Measurements from ENCODE around the gene CASTOR1. TPM values are rescaled to one million over a fixed set of nuclear protein-coding genes. Genes with fewer than 3 reads are reported as not detected.

The CASTOR1 gene
- total RNA-seq, 2 donors from 2014 or later = 7.5 to 22.6 TPM

DNA sequence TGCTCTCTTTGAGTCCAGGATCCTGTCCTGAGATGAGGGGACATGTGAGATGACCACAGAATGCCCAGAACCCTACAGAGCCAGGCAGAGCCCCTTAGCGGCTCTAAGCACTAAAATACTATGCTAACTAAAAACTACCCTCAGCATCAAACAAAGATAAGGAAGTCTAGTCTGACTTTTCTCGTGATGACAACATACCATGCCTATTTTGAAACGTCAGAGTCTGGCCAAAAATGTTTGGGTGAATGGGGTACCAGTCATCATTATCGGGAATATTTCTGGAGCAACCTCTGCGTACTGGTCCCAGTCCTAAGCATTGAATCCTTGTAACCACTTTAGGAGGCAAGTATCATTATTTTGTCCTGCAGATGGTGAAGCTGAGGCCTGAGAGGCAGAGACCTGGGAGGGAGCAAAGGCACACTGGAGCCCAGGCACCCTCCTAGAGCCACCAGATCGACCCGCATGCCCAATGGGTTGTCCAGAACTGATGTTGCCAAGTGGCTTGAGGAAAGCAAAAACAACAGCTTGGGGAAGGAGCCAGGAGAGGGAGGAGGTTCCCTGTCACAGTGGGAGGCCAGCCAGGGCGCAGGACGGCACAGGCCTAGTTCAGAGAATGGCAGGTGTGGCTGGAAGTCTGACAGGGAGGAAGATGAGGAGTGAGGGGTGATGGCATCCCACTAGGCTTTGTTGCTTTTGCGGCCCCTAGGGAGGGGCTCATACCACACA lies 15.4 kb downstream of the CASTOR1 start:
- no peak overlapping the region for H3K4me3 ChIP-seq
- no peaks in the 10 kb centered on the region for H3K27me3 ChIP-seq (replicated peaks; ENCODE audit: insufficient read depth)
- H3K9me3 ChIP-seq = no peaks in the 10 kb centered on the region
- TF ChIP-seq, protein P1, sequence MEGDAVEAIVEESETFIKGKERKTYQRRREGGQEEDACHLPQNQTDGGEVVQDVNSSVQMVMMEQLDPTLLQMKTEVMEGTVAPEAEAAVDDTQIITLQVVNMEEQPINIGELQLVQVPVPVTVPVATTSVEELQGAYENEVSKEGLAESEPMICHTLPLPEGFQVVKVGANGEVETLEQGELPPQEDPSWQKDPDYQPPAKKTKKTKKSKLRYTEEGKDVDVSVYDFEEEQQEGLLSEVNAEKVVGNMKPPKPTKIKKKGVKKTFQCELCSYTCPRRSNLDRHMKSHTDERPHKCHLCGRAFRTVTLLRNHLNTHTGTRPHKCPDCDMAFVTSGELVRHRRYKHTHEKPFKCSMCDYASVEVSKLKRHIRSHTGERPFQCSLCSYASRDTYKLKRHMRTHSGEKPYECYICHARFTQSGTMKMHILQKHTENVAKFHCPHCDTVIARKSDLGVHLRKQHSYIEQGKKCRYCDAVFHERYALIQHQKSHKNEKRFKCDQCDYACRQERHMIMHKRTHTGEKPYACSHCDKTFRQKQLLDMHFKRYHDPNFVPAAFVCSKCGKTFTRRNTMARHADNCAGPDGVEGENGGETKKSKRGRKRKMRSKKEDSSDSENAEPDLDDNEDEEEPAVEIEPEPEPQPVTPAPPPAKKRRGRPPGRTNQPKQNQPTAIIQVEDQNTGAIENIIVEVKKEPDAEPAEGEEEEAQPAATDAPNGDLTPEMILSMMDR (IDR thresholded peaks at IDR 0.05) = no peak
- H3K36me3 ChIP-seq = no peaks in the 10 kb centered on the region
- H3K4me1 ChIP-seq (ENCODE audit: control insufficient read depth in 1 of 2, low read depth in 2 of 2) = peaks cover 14 to 21% of the 10 kb centered on the region in 2 donors
- no peak for DNase-seq (ENCODE audit: low spot score)
- ATAC-seq (ENCODE audit: insufficient number of reproducible peaks, low FRiP score, low read depth) = no peak
- no peak overlapping the region for H3K27ac ChIP-seq

DNA sequence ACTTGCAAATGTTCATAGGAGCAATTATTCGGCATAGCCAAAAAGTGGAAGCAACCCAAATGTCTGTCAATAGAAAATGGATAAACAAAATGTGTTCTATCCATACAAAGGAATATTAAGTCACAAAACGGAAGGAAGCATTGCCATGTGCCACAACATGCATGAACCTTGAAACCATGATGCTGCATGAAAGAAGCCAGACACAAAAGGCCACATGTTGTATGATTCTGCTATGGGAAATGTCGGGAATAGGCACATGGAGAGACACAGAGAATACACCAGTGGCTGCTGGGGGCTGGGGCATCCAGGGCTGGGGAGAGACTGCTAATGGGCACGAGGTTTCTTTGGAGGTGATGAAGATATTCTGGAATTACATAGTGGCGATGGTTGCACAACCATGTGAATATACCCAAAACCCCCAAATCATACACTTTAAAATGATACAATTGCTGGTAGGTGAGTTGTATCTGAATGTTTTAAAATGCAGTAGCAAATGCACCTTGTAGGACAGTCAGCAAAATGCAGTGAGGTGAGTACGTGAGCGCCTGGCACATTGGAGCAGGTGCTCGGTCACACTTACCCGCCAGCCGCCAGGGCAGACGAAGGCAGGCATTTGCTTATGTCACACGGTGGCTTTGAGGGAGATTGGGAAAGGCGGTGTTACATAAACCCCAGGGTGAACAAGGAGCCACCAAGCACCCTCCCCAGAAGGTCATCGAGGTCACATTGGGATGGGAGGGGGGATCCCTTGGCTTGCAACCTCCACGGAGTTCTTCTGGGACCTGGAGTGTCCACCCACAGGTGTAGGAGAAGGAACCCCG lies 16.3 kb downstream of the CASTOR1 start:
- Histone ChIP-seq H3K9me3 (no peaks in the 10 kb centered on the region), H3K27me3 (replicated peaks; ENCODE audit: insufficient read depth) (no peaks in the 10 kb centered on the region), H3K4me1 (ENCODE audit: control insufficient read depth in 1 of 2, low read depth in 2 of 2) (peaks cover 11 to 13% of the 10 kb centered on the region in 2 donors), H3K36me3 (no peaks in the 10 kb centered on the region), H3K27ac (no peak overlapping the region), H3K4me3 (no peak overlapping the region)
- TF ChIP-seq, protein P1 (IDR thresholded peaks at IDR 0.05) = no peak
- ATAC-seq (ENCODE audit: insufficient number of reproducible peaks, low FRiP score, low read depth) (no peak), DNase-seq (ENCODE audit: low spot score) (no peak)

DNA sequence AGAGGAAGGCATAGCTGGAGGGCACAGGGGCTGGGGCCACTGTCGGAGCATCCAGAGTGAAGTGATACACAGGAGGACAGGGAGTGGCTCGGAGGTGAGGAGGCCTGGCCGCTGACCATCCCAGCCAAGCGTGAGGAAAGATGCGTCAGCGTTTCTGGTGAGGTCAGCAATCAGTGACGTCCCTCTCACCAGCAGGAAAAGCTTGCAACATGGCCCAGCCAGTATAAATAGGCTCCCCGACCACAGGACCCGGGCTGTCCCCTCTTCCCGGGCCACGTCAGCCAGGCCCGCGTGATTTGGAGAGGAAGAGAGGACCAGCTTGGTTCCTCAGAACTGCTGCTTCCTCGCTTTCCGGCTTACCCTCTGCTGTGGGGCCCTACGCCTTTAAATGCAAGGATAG lies 18.5 kb downstream of the CASTOR1 start:
- no peak for ATAC-seq (ENCODE audit: insufficient number of reproducible peaks, low FRiP score, low read depth)
- no peaks in the 10 kb centered on the region for H3K36me3 ChIP-seq
- TF ChIP-seq, protein P1 (IDR thresholded peaks at IDR 0.05) = no peak
- no peak overlapping the region for H3K27ac ChIP-seq
- no peaks in the 10 kb centered on the region for H3K4me1 ChIP-seq (ENCODE audit: control insufficient read depth in 1 of 2, low read depth in 2 of 2)
- H3K4me3 ChIP-seq = no peak overlapping the region
- H3K27me3 ChIP-seq (replicated peaks; ENCODE audit: insufficient read depth) = no peaks in the 10 kb centered on the region
- no peaks in the 10 kb centered on the region for H3K9me3 ChIP-seq
- DNase-seq (ENCODE audit: low spot score) = no peak

DNA sequence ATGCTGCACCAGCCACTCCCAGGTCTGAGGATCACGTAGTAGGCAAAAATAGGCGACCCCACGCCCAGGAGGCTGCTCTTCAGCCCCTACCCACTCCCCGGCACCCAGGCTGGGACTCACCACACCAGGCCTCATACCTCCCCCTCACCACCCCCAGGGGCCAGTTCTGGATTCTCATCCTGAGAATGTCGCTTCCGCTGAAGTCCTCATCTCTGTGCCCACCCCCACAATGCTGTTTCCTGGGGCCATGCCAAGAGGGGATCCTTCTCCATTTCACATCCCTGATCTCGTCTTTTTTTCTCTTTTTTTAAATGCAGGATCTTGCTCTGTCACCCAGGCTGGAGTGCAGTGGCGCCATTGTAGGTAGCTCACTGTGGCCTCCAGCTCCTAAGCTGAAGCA lies 21.0 kb downstream of the CASTOR1 start:
- DNase-seq (ENCODE audit: low spot score) (no peak), ATAC-seq (ENCODE audit: insufficient number of reproducible peaks, low FRiP score, low read depth) (no peak)
- no peak overlapping the region for H3K4me3 ChIP-seq
- TF ChIP-seq, protein P1 (IDR thresholded peaks at IDR 0.05) = no peak
- no peaks in the 10 kb centered on the region for H3K36me3 ChIP-seq
- no peaks in the 10 kb centered on the region for H3K9me3 ChIP-seq
- H3K27ac ChIP-seq = no peak overlapping the region
- no peaks in the 10 kb centered on the region for H3K4me1 ChIP-seq (ENCODE audit: control insufficient read depth in 1 of 2, low read depth in 2 of 2)
- H3K27me3 ChIP-seq (replicated peaks; ENCODE audit: insufficient read depth) = no peaks in the 10 kb centered on the region
